ENCODE measurements around the gene SRSF1. TPM values are rescaled to one million over a fixed set of nuclear protein-coding genes. Genes with fewer than 3 reads are reported as not detected.

The SRSF1 gene
- total and polyA plus RNA-seq, 2 of the 4 experiments (the other 2 are of a cell fraction): 190 to 357 TPM

GRCh38 chr17:58049533-58049932 lies 42.5 kb upstream of the SRSF1 start:
- in situ Hi-C loops (cut with MboI; ENCODE audit: low sequenced_read_pairs) (no loop called here), dilution Hi-C loops (cut with HindIII; ENCODE audit: low sequenced_read_pairs, unreplicated experiment) (no loop called here), intact Hi-C loops (cut with micrococcal nuclease) (no loop called here)
- ATAC-seq (ENCODE audit: low read depth) (no peak), DNase-seq (no peak)
- Histone ChIP-seq H3K9ac (ENCODE audit: low read depth, low read length) (no peak overlapping the region), H2BK20ac (ENCODE audit: low read depth, low read length) (no peak overlapping the region), H3K23ac (ENCODE audit: low read depth, low read length) (no peak overlapping the region), H4K20me1 (ENCODE audit: insufficient read depth, low read length) (no peaks in the 10 kb centered on the region), H2AK9ac (replicated peaks; ENCODE audit: low read depth, low read length, poor library complexity) (no peak overlapping the region), H2BK15ac (ENCODE audit: low read depth, low read length) (no peak overlapping the region), H3K9me3 (ENCODE audit: control insufficient read depth, insufficient read depth, low read length) (no peaks in the 10 kb centered on the region), H3K4ac (ENCODE audit: low read depth, low read length) (no peak overlapping the region), H3K79me1 (ENCODE audit: low read depth in 1 of 2, low read length in 2 of 2) (no peaks in the 10 kb centered on the region), H2AFZ (replicated peaks; ENCODE audit: low read length, poor library complexity) (no peak overlapping the region), H3K36me3 (ENCODE audit: control insufficient read depth, insufficient read depth, low read length) (no peaks in the 10 kb centered on the region), H2BK5ac (ENCODE audit: low read depth, low read length, poor library complexity, severe bottlenecking) (no peak overlapping the region), H4K5ac (ENCODE audit: low read depth, low read length) (no peak overlapping the region), H2AK5ac (ENCODE audit: low read depth, low read length) (no peak overlapping the region), H3K27ac (ENCODE audit: insufficient read depth, low read length) (no peak overlapping the region), H3K14ac (replicated peaks; ENCODE audit: low read depth, low read length) (no peak overlapping the region), H3K4me2 (ENCODE audit: low read depth, low read length) (no peak overlapping the region), H3K4me1 (ENCODE audit: control insufficient read depth, insufficient read depth, low read length) (no peaks in the 10 kb centered on the region), H3K56ac (ENCODE audit: extremely low read depth, insufficient read depth, low read length) (no peak overlapping the region), H3K27me3 (ENCODE audit: control insufficient read depth, insufficient read depth, low read length) (peaks cover 19% of the 10 kb centered on the region), H4K8ac (ENCODE audit: low read depth in 2 of 2, low read length in 2 of 2) (no peak overlapping the region), H2BK120ac (ENCODE audit: low read depth, low read length) (no peak overlapping the region), H3K18ac (ENCODE audit: low read depth, low read length) (no peak overlapping the region), H3K9me1 (ENCODE audit: insufficient read depth, low read length) (no peaks in the 10 kb centered on the region), H3K4me3 (ENCODE audit: insufficient read depth, low read depth, low read length) (no peak overlapping the region), H4K91ac (ENCODE audit: insufficient read depth, low read depth, low read length) (no peak overlapping the region)
- no TSS peak for BruUV-seq (replicated peaks)
- CTCF ChIA-PET: interaction anchor here (1.0 to 1.3 kb wide), 2 partner anchors 11 to 25 kb away, joined by 3 read pairs; no protein-coding TSS in a partner anchor
- POLR2A ChIA-PET (ENCODE audit: unreplicated experiment): no interaction called here
- no peak for TF ChIP-seq CEBPB (IDR thresholded peaks at IDR 0.05; ENCODE audit: low read depth, low read length)
- TF ChIP-seq RFX5 (IDR thresholded peaks at IDR 0.05; ENCODE audit: low read depth, low read length): no peak
- TF ChIP-seq RCOR1 (IDR thresholded peaks at IDR 0.05; ENCODE audit: insufficient replicate concordance, low read length): no peak
- 40% methylated on average over 1 of the region's 4 CpGs; no CpG with 5 or more reads in 1 of the 2 experiments for WGBS, 2 experiments (ENCODE audit: extremely low coverage in 2 of 2, insufficient read length in 1 of 2)

All from IMR-90 (cell line).